ENCODE results near the gene NUP93.
"Not testable (repeated sequence)": the region's sequence is repeated elsewhere in the genome, so short reads cannot be mapped to it uniquely, and the experiment has no call there.

NUP93 gene

DNA sequence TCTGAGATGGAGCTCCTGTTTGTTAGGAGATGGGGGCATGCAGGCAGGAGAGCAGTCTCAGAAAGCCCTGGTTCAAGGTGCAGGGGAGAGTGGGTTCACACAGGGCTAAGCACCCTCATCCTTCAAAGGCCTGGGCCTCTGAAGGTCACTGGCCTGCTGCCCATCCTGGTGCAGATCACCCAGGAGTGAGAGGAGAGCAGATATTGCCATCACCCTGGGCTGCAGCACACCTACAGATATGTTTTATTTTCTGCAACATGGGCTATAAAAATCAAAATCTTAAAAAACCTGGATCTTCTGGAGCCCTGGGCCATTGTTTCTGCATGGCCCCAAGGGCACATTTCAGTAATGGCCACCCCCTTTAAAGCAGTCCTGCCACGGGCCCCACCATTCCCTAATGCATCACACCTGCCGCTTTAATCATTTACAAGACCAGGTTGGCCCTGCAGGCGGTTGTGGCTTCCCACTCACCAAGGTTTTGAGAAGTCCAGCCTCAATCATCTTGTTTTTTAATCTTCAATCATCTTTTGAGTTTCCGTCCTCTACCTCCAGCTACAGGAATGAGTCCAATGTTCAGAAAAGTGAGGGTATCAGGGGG is 20.4 kb upstream of the NUP93 start:
- DNase-seq (ENCODE audit: low read depth in 3 of 3), result no peak

DNA sequence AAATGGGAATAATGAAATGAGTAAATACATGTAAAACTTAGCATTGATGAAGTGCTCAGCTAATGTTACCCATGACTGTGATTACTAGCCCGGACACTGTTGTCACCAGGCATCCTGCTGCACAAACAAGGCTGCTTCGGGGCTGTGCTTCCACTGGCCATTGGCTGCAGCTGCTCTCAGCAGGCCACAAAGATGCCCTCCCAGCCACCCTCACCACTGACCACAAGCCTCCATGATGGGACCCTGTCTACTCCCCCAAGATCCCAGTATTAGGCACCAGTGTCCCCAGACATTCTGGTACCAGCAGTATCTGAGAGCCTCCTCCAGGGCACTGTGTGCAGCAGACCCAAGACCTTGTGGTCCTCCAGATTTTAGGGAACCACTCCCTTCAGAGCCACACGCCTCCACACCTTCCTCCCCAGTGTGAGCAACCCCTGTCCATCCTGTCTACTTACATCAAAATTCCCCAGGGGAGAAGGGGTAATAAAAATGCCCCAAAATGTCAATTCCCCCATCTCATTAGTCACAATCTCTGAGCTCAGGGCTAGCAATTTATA is 19.7 kb upstream of the NUP93 start:
- no peak for DNase-seq (ENCODE audit: low read depth in 3 of 3)

DNA sequence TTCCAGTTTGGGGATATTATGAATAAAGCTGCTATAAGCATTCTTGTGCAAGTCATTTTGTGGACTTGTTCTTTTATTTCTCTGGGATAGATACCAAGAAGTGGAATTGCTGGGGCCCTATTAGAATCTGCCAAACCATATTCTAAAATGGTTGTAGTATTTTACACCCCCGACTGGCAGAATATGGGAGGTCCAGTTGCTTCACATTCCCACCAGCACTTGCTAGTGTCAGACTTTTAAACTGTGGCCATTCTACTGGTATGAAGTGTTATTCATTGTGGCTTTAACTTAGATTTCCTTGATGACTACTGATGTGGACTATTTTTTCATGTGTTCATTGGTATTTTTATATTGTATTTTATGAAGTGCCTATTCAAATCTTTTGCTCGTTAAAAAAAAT is 18.1 kb upstream of the NUP93 start:
- no peak for DNase-seq (ENCODE audit: low read depth in 3 of 3)

DNA sequence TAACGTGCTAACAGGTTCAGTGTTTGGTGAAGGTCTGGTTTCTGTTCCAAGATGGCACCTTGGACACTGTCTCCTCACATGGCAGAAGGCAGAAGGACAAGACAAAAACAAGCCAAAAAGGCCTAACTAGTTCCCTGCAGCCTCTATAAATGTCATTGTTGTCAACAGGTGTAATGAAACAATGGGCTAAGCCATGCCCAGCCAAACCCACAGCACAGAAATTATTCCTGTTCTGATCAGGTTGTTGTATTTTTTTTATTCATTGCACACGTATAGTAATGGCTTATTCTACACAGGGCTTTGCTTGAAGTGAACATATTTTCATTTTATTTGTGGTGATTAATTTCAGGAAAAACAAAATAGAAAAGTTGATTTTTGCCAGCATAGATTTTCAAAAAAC is 16.1 kb upstream of the NUP93 start:
- DNase-seq (ENCODE audit: low read depth in 3 of 3), result no peak

DNA sequence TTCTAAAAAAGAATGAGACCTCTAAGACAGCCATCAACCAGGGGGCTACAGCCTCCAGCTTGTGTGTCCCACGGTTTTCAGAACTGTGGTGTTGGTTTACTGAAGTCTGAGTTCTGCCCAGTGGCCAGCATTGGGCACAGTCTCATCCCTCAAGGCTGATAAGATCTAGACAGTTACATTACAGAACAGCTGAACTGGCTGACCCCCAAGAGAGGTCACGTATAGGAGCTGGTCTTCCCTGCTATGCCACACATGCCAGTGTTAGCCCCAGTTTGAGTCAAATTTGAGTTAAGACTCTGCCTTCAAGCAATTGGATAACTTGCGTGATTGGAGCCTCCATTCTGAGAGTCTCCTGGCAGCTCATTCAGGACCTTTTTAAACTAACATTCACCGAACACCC is 14.8 kb upstream of the NUP93 start:
- no peak for DNase-seq (ENCODE audit: low read depth in 3 of 3)

DNA sequence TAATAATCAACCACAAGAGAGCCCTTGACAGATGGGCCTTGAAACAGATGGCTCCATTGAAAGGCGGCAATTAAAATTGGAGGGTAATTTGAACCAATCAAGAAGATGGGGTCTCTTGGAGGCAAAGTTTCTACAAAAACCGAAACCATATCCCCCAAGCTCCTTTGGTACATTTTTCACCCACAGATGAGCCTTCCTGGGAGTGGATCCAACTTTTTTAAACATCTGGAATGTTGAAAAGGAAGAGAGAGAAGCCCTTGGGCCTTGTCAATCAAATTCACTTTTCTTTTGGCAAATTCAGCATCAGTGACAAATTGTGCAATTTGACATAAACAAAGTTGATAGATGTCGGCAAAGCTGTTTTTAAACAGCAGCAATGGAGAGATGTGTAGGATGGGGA is 13.2 kb upstream of the NUP93 start:
- DNase-seq (ENCODE audit: low read depth in 3 of 3), result no peak

DNA sequence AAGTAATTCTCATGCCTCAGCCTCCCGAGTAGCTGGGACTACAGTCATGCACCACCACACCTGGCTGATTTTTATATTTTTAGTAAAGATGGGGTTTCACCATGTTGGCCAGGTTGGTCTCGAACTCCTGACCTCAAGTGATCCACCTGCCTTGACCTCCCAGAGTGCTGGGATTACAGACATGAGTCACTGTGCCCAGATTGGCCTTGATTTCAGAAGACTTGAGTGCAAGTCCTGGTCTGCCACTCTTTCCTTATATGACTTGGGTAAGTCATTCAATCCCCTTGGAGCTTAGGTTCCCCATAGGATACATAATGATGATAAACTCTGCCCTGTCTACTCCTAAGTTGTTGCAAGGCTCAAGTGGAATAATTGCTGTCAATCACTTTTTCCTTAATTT is 12.4 kb upstream of the NUP93 start:
- DNase-seq (ENCODE audit: low read depth in 3 of 3), result not testable (repeated sequence)

DNA sequence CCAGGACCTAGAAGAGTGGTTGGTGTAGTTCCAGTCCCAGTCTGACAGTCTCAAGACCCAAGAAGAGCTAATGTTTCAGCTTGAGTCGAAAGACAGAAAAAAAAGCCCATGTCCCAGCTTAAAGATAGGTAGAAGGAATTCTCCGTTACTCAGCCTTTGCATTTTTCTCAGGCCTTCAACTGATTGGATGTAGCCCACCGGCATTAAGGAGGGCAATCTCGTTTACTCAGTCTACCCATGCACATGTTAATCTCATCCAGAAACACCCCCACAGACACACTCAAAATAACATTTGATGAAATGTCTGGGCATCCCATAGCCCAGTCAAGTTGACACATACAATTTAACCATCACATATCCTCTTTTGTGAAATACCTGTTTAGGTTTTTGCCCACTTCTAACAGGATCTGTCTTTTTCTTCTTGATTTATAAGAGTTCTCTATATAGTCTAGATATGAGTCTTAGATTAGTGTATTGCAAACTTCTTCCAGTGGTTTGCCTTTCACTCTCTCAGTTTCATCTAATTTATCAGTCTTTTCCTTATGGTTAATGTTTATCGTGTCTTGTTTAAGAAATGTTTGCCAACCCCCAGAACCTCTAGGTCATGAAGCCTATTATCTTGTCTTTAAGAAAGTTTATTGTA is 7.6 kb upstream of the NUP93 start:
- DNase-seq (ENCODE audit: low read depth in 3 of 3), result no peak

DNA sequence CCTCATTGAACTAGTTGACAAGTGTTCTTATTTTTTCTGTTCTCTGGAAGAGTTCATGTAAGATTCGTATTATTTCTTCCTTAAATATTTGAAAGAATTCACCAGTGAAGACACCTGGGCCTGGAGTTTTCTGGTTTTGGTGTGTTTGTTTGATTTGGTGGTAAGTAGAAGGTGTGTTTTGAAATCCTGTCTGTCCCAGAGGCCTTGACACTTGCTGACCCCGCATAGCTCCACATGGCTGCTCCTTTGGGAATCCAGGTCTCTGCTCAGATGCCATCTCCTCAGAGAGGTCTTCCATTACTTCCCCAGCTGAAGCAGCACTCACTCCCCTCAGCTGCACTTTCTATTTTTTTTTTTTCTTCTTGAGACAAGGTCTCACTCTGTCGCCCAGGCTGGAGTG is 5.7 kb upstream of the NUP93 start:
- no peak for DNase-seq (ENCODE audit: low read depth in 3 of 3)

DNA sequence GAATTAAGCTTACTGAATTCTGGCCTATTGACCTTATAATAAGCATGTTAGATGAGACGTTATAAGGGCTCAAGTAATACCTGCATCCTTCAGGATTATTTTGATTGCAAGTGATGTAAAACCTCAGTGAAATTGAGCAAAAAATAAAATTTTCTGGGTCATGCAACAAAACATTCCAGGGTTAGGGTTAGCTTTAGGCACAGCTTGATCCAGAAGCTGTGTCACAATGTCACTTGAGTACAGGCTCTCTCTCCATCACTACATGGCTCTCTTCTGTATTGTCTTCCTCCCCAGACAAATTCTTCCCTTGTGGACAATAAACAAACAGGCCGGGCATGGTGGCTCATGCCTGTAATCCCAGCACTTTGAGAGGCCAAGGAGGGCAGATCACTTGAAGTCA is 3.6 kb upstream of the NUP93 start:
- no peak for DNase-seq (ENCODE audit: low read depth in 3 of 3)

DNA sequence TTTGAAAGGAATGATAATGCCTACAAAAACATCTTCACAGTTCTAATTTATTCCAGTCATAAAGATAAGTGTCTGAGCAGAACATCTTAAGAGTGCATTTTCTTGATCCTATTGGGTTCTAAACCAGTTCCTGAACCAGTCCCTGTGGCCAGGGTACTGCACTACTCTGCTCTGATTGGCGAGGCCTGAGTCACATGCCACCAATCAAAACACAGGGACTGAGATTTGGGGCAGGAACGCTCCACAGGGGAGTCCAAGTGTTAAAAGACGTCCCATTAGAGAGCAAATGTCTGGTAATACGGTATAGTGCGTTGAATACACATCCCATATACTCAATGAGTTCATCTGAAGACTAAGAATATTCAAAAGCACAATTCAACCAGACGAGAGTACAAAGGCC is 3.0 kb upstream of the NUP93 start:
- DNase-seq (ENCODE audit: low read depth in 3 of 3), result no peak

DNA sequence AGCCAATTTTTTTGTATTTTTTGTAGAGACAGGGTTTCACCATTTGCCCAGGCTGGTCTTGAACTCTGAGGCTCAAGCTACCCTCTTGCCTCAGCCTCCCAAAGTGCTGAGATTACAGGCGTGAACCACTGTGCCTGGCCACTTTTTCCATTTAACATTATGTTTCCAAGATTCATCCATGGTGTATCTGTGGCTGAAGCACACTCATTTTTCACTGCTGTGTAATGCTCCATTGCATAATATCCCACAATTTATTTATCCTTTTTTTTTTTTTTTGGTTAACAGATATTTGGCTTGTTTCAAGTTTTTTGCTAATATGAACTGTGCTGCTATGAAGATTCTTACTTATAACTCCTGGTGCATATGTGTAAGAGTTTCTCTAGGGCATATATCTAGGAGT is 1.9 kb upstream of the NUP93 start:
- no peak for DNase-seq (ENCODE audit: low read depth in 3 of 3)

DNA sequence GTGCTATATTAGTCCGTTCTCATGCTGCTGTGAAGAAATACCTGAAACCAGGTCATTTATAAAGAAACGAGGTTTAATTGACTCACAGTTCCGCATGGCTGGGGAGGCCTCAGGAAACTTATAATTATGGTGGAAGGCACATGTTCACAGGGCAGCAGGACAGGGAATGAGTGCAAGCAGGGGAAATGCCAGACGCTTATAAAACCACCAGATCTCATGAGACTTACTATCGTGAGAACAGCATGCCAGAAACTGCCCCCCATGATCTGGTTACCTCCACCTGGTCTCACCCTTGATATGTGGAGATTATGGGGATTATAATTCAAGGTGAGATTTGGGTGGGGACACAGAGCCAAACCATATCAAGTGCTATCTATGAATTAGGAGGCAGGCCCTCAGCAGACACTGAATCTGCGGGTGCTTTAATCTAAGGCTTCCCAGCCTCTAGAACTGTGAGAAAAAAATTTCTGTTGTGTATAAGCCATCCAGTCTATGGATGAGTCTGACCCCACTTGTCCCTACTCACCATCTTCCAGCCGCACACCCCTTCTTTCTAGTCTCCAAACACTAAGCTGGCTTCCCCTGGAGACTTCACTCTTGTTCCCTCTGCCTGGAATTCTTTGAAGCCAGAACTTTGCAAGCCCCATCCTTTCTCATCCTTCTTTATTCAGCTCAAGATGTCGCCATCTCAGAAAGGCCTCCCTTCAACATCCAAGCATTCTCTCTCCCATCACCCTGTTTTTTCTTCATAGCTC is 772 bp upstream of the NUP93 start:
- DNase-seq (ENCODE audit: low read depth in 3 of 3), result no peak

DNA sequence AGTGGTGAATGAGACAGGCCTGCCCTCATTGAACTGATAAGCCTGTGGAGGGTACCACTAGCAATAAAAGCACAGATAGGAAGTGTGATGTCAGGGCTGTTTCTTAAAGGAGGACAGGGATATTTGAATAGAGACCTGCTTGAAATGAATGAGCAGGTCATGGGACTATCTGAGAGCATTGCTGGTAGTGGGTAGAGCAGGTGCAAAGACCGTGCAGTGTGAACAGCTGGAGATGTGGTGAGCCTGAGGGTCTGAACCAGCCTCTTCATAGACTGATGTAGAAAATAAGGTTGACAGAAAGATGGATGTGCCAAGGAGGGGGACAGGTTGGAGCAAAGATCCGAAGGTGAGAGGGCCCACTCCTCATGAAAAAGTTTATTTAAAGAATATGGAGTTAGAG is 2.4 kb downstream of the NUP93 start:
- no peak for DNase-seq (ENCODE audit: low read depth in 3 of 3)

DNA sequence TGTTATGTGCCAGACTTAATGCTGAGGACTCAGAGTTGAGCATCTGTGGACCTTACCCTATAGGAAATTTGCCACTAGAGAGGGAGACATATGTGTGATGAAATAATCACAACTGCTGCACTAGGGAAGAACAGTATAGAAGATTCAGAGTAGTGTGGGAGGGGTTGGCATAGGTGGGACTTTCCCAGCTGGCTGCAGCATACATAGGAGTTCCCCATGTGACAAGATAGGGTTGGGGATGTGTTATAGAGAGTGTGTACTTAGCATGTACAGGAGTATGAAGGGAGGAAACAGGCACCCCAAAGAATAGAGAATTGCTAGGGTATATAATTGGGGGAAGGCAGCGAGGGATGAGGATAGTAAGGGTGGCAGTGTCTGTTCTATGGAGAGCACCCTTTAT is 2.9 kb downstream of the NUP93 start:
- peak in 1 of 3 experiments; percentile 9 for DNase-seq (ENCODE audit: low read depth in 3 of 3)

DNA sequence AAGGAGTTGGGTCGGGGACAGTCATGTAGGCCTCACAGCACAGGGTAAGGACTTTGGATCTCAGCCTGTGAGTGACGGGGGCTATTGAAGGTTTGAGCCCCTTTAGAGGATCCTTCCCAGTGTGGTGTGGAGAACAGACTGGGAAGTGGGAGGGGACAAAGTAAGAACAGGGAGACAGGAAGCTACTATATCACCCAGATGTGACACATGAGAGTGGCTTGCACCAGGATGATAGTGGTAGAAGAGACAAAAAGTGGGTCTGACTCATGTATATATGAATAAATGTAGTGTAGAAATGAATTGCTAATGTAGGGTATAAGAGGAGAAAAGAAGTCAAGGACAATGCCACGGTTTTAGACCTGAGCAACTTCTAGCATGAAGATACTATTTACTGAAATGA is 4.5 kb downstream of the NUP93 start:
- DNase-seq (ENCODE audit: low read depth in 3 of 3), result no peak

DNA sequence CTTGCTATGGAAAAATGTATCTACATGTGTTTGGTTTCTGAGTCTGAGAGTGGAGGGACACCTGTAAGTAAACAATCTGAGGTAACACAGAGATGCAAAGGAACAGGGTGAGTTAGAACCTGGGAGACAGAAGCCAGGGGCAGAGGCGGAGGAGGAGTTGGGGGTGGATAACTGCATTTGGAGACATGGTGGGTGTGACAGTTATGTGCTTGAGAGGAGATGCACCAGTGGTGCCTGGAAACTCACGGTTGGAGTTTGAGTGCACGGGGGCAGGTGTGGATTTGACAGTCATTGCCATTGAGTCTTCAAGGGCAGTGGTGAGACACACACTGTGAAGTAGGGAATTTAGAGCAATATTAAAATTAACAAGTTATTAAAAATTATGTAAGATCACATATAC is 6.5 kb downstream of the NUP93 start:
- DNase-seq (ENCODE audit: low read depth in 3 of 3), result no peak

DNA sequence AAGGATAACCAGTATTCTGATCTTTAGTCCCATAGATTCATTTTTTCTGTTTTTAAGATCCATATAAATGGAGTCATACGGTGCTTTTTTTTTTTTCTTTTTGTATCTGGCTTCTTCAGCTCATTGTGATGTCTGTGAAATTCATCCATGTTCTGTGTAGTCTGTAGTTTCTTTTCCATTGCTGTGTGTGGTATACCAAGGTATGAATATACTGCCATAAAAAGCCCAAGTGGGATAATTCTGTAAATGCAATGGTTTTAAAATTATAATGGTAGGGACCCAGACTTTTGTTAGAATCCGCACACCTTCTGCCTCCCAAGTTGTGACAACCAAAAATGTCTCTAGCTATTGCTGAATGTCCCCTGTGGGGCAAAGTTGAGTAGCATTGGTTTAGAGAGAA is 7.6 kb downstream of the NUP93 start:
- no peak for DNase-seq (ENCODE audit: low read depth in 3 of 3)

DNA sequence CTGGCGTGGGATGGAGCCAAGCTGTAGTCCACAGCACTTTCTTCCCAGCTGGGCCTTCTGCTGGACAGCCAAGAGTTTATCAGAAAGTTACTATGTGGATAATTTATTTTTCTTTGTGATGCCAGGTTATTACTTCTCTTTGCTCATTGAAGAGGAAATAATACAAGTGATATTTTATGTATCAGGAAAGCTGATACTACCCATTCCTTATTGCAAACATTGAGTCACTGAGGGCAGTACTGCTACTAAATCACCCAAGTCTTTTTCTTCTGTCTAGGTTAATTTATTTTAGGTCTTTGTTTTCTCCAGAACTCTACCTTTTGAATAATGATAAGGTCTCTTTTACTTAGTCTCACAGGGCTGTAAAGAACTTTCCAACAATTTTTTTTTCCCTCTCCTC is 8.3 kb downstream of the NUP93 start:
- DNase-seq (ENCODE audit: low read depth in 3 of 3), result no peak

DNA sequence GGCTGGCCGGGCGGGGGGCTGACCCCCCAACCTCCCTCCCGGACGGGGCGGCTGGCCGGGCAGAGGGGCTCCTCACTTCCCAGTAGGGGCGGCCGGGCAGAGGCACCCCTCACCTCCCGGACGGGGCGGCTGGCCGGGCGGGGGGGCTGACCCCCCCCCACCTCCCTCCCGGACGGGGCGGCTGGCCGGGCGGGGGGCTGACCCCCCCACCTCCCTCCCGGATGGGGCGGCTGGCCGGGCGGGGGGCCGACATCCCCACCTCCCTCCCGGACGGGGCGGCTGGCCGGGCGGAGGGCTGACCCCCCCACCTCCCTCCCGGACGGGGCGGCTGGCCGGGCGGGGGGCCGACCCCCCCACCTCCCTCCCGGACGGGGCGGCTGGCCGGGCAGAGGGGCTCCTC is 9.4 kb downstream of the NUP93 start:
- not testable (repeated sequence) for DNase-seq (ENCODE audit: low read depth in 3 of 3)

DNA sequence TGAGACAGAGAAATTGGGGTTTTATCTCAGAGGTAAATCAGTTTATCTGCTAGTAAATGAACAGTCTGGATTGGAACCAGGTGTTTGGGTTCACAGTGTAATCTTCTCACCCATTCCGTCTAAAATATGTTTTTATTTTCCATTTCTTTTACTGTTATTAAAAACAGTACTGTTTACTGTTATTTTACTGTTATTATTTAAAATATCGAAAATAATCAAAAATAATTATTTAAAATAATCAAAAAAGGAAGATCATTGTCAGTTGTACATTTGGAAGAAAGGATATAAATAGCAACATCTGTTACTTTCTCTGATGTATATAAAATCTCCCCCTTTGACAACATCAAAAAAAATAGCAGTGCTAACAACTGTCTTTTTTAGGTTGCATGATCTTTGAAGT is 11.5 kb downstream of the NUP93 start:
- no peak for DNase-seq (ENCODE audit: low read depth in 3 of 3)

DNA sequence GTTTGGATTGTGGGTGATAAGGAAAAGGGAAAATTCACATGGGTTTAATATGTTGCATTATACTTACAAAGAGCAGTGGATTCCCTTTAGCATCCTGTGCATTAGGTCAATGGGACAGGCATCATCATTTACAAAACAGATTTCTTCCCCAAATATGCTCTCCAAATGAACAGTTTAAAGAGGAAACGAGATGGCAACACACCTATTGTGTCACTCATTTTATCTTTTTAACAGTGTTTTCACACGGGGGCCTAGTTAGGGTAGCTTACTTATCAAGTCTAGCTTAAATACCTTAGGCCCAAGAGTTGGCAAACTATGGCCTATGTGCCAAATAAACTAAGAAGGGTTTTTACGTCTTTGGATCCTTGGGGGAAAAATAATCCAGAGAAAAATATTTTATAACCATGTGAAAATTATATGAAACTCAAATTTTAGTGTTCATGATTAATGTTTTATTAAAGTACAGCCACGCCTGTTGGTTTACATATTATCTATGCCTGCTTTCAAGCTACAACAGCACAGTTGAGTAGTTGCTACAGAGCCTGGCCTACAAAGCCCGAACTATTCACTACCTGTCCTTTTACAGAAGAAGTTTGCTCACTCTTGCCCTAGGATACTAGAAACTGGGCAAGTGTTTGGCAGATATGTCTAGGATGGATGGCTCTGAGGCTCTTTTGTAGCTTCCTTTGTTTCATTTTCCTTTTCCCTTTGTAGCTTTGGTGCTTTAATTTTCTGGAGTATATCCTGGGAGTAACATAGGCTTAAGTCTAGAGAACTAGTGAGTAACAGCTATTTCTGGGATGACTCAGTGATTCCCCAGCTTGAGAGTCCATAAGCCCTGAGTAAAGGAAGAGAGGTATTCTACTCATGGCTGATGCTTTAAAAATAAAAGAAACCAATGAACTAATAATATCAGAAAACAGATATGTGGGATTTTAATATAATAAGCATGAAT is 12.4 kb downstream of the NUP93 start:
- no peak for DNase-seq (ENCODE audit: low read depth in 3 of 3)
